GM18858 (cell line): ENCODE measurements around the gene TNC.

Source experiments
- ATAC-seq: cut with Tn5 transposase; IDR thresholded peaks from one replicate; pipeline ENCODE4 v1.9.1; 2021; ENCODE audit not compliant: unreplicated experiment

The TNC gene

GRCh38 chr9:115015018-115015635 lies 102.8 kb downstream of the TNC start:
- no peak for ATAC-seq

GRCh38 chr9:115014438-115014837 lies 103.5 kb downstream of the TNC start:
- no peak for ATAC-seq

GRCh38 chr9:115013998-115014397 lies 104.0 kb downstream of the TNC start:
- no peak for ATAC-seq

- no peak for ATAC-seq
These were observed 105.5 kb downstream of the TNC start for GRCh38 chr9:115012486-115012885.

GRCh38 chr9:115010874-115011273 lies 107.1 kb downstream of the TNC start:
- no peak for ATAC-seq

- no peak for ATAC-seq
These were observed 109.3 kb downstream of the TNC start for GRCh38 chr9:115008536-115009270.

DNA sequence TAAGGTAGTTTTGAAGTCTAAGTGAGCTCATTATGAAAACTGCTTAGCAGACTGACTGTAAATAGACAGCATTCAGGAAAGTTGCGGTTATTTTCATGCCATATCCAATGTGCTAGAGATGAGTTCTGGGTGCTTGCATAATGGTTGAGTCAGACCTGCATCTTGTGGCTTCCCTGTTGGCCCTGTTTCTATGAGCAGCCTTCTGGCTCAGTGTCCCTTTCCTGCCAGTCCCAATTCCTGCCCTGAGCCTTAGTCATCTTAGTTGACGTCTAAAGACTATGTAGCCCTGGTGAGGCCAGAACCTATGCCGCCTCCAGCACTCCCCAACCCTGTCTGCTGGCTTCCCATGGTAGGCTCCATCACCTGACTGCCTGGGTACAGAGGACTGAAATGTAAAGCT lies 111.3 kb downstream of the TNC start:
- ATAC-seq, result no peak

DNA sequence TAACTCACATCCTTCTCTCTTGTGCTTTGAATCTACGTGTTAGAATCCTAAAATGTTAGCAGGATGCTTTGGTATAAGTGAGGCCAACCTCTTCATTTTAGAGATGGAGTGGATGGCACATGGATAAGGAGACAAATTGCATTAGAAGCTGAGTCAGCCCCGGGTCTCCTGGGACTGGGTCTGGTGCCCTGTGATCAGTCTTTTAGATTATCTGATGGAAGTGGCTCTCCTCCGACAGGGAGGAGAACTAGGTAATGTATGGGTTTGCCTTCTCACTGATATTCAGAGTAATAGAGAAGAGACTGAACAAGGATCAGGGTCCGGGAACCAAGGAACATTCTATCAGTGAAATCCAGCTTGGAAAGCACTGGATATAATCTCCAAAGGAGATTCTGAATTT lies 112.6 kb downstream of the TNC start:
- no peak for ATAC-seq

DNA sequence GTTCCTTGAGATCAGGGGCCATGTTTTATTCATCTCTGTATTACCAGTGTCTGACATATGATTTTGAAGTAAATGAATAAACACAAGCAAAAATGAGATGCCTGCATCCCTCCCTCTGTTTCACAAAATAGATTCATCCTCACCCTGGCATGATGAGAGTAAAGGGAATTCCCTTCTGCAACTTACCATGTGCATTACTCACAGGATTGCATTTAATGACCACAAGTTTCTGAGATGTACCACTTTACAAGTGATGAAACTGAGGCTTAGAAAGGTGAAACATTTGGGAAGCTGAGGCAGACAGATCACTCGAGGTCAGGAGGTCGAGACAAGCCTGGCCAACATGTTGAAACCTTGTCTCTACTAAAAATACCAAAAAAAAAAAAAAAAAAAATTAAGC lies 113.4 kb downstream of the TNC start:
- no peak for ATAC-seq

- ATAC-seq, result no peak
These were observed 115.4 kb downstream of the TNC start for GRCh38 chr9:115002371-115003120.

- no peak for ATAC-seq
These were observed 117.7 kb downstream of the TNC start for GRCh38 chr9:115000217-115000639.

GRCh38 chr9:114998326-114998725 lies 119.6 kb downstream of the TNC start:
- no peak for ATAC-seq

DNA sequence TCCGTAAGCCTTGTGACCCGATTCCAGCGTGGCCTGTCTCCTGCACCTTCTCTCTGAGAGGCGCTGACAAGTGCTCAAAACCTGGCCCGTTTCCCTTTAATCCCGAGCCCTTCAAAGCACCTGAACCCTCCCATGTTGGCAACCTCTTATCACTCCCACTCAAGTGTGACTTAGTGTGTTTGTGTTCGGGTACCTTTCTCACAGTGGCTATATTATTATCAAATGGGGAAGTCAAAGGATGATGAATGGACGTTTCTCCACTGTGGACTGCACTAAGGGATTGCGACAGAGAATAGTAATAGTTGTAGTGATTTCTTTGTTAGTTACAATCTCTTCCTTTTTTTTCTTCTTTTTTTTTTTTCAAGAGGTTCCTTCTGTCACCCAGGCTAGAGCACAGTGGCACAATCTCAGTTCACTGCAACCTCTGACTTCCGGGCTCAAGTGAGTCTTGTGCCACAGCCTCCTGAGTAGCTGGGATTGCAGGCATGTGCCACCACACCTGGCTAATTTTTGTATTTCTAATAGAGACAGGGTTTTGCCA lies 122.2 kb downstream of the TNC start:
- no peak for ATAC-seq

DNA sequence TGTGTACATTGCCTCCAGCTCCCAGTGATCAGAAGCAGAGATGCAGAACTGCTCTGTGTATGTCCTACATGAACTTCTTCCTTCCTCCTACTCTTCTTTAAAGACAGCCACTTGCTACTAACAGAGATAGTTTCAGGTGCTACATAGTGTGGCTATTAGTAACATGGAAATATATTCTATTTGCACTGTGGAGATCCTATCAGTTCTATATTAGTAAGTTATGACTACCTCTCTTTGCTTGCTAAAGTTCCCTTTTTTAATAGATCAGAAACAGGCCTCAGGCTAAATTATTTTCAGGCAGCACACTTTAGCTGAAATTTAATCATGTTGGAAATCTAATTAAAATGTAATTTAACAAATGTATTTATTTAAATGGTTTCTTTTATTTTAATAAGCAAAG lies 123.2 kb downstream of the TNC start:
- no peak for ATAC-seq

DNA sequence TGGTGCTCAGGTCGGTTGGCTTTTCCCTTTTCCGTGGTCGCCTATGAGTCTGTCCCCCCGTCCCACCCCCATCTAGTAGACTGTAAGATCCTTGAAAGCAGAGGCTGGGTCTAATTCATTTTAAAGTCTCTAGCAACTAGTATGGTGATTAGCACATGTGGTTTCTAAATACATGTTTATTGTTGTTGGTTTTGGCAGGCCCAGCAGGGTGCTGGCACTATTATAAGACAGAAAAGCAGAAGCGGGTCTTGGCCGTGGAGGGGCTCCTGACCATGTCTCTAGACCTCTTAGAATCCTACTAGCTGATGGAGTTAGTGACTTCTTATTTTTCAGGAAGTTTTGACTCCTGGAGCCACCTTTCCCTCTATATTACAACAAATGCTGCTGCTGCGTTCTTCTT lies 126.1 kb downstream of the TNC start:
- no peak for ATAC-seq

- ATAC-seq, result no peak
These were observed 127.1 kb downstream of the TNC start for GRCh38 chr9:114990901-114991300.

DNA sequence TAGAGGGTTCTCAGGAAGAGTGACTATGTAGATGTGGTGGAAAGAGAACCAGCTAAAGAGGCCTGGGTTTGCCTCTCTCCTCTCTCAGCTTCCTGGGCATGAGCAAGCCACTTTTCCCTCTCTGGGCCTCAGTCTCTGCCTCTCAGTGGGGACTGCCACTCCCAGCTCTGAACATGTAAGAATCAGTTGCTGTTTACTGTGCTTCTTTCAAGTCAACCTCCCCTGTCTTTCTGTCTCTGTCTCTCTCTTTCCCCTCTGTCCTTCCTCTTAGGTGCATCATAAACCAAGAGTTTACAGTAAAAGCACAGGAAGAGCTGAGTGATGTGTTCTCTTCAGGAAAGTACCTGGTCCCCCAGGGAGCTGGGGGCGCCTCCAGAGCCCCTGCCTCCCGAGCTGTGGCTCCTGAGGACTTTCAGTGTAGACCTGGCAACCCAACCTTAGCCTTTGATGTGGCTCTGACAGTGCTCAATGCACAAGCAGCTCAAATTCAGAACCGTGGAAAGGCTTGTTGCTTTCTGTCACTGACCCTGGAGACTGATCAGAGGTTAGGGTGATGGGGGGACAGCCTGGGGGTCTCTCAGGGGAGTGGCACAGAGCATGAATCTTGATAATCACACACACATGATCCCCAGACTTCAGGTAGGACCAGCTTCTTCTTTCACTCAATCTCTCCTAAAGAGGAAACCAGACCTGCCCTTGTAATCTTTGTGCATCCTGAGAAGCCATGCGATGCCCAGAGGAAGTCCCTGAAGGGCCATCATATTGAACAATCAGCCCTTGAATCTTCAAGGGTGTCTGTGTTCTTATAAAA lies 128.2 kb downstream of the TNC start:
- ATAC-seq, result no peak

GRCh38 chr9:114988962-114989599 lies 128.9 kb downstream of the TNC start:
- ATAC-seq, result no peak

DNA sequence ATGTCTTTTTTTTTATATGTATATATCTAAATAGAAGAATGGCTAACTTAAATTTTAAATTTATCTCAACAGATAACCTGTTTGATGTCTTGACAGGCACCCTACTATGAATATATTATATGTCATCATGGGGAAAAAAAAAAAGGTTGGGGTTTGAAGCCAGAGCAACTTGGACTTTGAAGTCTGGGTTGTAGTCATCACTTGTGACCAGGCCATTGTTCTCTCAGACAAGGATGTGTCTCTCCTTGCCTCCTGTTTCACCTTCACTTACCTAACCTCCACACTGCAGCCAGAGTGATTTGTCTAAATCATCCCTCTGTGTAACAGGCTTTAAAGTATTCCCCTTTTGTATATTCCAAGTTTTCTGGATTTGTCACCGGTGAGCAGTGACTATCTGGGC lies 130.8 kb downstream of the TNC start:
- no peak for ATAC-seq

GRCh38 chr9:114985959-114986501 lies 131.9 kb downstream of the TNC start:
- no peak for ATAC-seq
